ENCODE measurements around the gene GOT1.

The GOT1 gene

GRCh38 chr10:99430451-99431189 is at the start of gene GOT1:
GOT1 (minus strand) TSS chr10:99430624; CDS start chr10:99430565, 59 bp downstream.
- DNase-seq (ENCODE audit: low read depth in 2 of 2, low spot score in 1 of 2): peak; percentile 75 to 81

- DNase-seq (ENCODE audit: low read depth in 2 of 2, low spot score in 1 of 2): no peak
Measured at GRCh38 chr10:99470327-99470726, 39.9 kb upstream of the GOT1 start.

GRCh38 chr10:99467236-99467999 is 37.0 kb upstream of the GOT1 start:
- DNase-seq (ENCODE audit: low read depth in 2 of 2, low spot score in 1 of 2): no peak

GRCh38 chr10:99466632-99467223 is 36.3 kb upstream of the GOT1 start:
- no peak for DNase-seq (ENCODE audit: low read depth in 2 of 2, low spot score in 1 of 2)

- DNase-seq (ENCODE audit: low read depth in 2 of 2, low spot score in 1 of 2): no peak
Measured at GRCh38 chr10:99461230-99461629, 30.8 kb upstream of the GOT1 start.

- no peak for DNase-seq (ENCODE audit: low read depth in 2 of 2, low spot score in 1 of 2)
Measured at GRCh38 chr10:99460070-99460469, 29.6 kb upstream of the GOT1 start.

- DNase-seq (ENCODE audit: low read depth in 2 of 2, low spot score in 1 of 2): no peak
Measured at GRCh38 chr10:99459217-99459616, 28.8 kb upstream of the GOT1 start.

GRCh38 chr10:99457813-99458212 is 27.4 kb upstream of the GOT1 start:
- no peak for DNase-seq (ENCODE audit: low read depth in 2 of 2, low spot score in 1 of 2)

- DNase-seq (ENCODE audit: low read depth in 2 of 2, low spot score in 1 of 2): no peak
Measured at GRCh38 chr10:99456931-99457288, 26.5 kb upstream of the GOT1 start.

GRCh38 chr10:99456207-99456930 is 25.9 kb upstream of the GOT1 start:
- no peak for DNase-seq (ENCODE audit: low read depth in 2 of 2, low spot score in 1 of 2)

- no peak for DNase-seq (ENCODE audit: low read depth in 2 of 2, low spot score in 1 of 2)
Measured at GRCh38 chr10:99451981-99452380, 21.6 kb upstream of the GOT1 start.

GRCh38 chr10:99451499-99451788 is 21.0 kb upstream of the GOT1 start:
- DNase-seq (ENCODE audit: low read depth in 2 of 2, low spot score in 1 of 2): no peak

GRCh38 chr10:99450624-99451498 is 20.4 kb upstream of the GOT1 start:
- no peak for DNase-seq (ENCODE audit: low read depth in 2 of 2, low spot score in 1 of 2)

GRCh38 chr10:99450156-99450555 is 19.7 kb upstream of the GOT1 start:
- DNase-seq (ENCODE audit: low read depth in 2 of 2, low spot score in 1 of 2): no peak

- DNase-seq (ENCODE audit: low read depth in 2 of 2, low spot score in 1 of 2): no peak
Measured at GRCh38 chr10:99449023-99449422, 18.6 kb upstream of the GOT1 start.

- no peak for DNase-seq (ENCODE audit: low read depth in 2 of 2, low spot score in 1 of 2)
Measured at GRCh38 chr10:99444383-99445045, 14.1 kb upstream of the GOT1 start.

- no peak for DNase-seq (ENCODE audit: low read depth in 2 of 2, low spot score in 1 of 2)
Measured at GRCh38 chr10:99443500-99443899, 13.1 kb upstream of the GOT1 start.

- no peak for DNase-seq (ENCODE audit: low read depth in 2 of 2, low spot score in 1 of 2)
Measured at GRCh38 chr10:99442394-99442793, 12.0 kb upstream of the GOT1 start.

- no peak for DNase-seq (ENCODE audit: low read depth in 2 of 2, low spot score in 1 of 2)
Measured at GRCh38 chr10:99438890-99439289, 8.5 kb upstream of the GOT1 start.

- DNase-seq (ENCODE audit: low read depth in 2 of 2, low spot score in 1 of 2): no peak
Measured at GRCh38 chr10:99435986-99436638, 5.7 kb upstream of the GOT1 start.
